ENCODE results near the gene UST. TPM values are rescaled to one million over a fixed set of nuclear protein-coding genes. Genes with fewer than 3 reads are reported as not detected.

Gene UST
- total and polyA plus RNA-seq, 2 of the 8 experiments (the other 6 are each of a cell fraction or from before 2014, with no cell fraction given): 13.5 to 34.5 TPM

- Histone ChIP-seq H4K20me1 (replicated peaks in 1 of 2; ENCODE audit: control insufficient read depth in 1 of 2, insufficient read depth in 2 of 2, low read length in 2 of 2) (no peaks in the 10 kb centered on the region), H3K23me2 (ENCODE audit: low read depth, low read length) (no peaks in the 10 kb centered on the region), H3K9me3 (ENCODE audit: insufficient read depth in 2 of 2, low read depth in 1 of 2, low read length in 1 of 2) (peaks cover 2 to 3% of the 10 kb centered on the region in 2 experiments; a peak in 3 of 4 replicates), H4K5ac (ENCODE audit: insufficient read length, low read depth, low read length) (no peak overlapping the region), H2AFZ (ENCODE audit: low read length) (no peak overlapping the region), H2BK20ac (ENCODE audit: low read length) (no peak overlapping the region), H2BK120ac (replicated peaks; ENCODE audit: low read depth, low read length) (no peak overlapping the region), H2BK12ac (ENCODE audit: low read depth, low read length) (no peak overlapping the region), H2AK5ac (ENCODE audit: low read depth, low read length) (no peak overlapping the region), H3K9ac (replicated peaks in 1 of 4; ENCODE audit: extremely low read depth in 1 of 4, low read depth in 3 of 4, low read length in 3 of 4) (no peak overlapping the region), H3K36me3 (ENCODE audit: control insufficient read depth in 2 of 4, insufficient read depth in 4 of 4, low read length in 3 of 4) (peaks cover 0 to 21% (median 9%) of the 10 kb centered on the region in 4 experiments; a peak in 4 of 8 replicates), H2BK5ac (ENCODE audit: low read depth, low read length) (no peak overlapping the region), H3K23ac (ENCODE audit: insufficient read length) (no peak overlapping the region), H3K4me3 (ENCODE audit: extremely low read depth in 1 of 4, insufficient read depth in 2 of 4, low read depth in 3 of 4, low read length in 4 of 4) (no peak overlapping the region; a peak in 1 of 8 replicates), H3K18ac (ENCODE audit: extremely low read depth, low read length) (no peak overlapping the region), H4K8ac (ENCODE audit: extremely low read depth, insufficient read depth, low read length) (no peak overlapping the region), H3K79me1 (ENCODE audit: low read depth, low read length) (no peaks in the 10 kb centered on the region), H4K91ac (replicated peaks; ENCODE audit: insufficient read length, low read length) (no peak overlapping the region), H2BK15ac (ENCODE audit: low read length) (no peak overlapping the region), H3K4ac (replicated peaks; ENCODE audit: insufficient read length, low read depth, low read length) (no peak overlapping the region), H3K4me1 (replicated peaks in 1 of 4; ENCODE audit: control insufficient read depth in 3 of 4, insufficient read depth in 4 of 4, low read length in 3 of 4) (peaks cover 0 to 13% (median 12%) of the 10 kb centered on the region in 4 experiments; a peak in 4 of 7 replicates), H3K79me2 (ENCODE audit: control insufficient read depth in 1 of 2, insufficient read depth in 2 of 2, low read length in 2 of 2) (no peaks in the 10 kb centered on the region), H3K14ac (ENCODE audit: insufficient read length) (no peak overlapping the region), H3K27me3 (replicated peaks in 1 of 4; ENCODE audit: control insufficient read depth in 3 of 4, extremely low read depth in 1 of 4, insufficient read depth in 3 of 4, low read length in 3 of 4) (no peaks in the 10 kb centered on the region), H3K27ac (ENCODE audit: low read depth, low read length) (no peak overlapping the region; the same call in 1 of the 2 replicates), H3K56ac (replicated peaks; ENCODE audit: insufficient read length, low read depth, low read length) (no peak overlapping the region), H3K4me2 (ENCODE audit: insufficient read depth in 1 of 2, low read depth in 2 of 2, low read length in 2 of 2) (peak overlapping the region in 1 of 2 experiments; percentile 24; a peak in 2 of 4 replicates)
- 29% methylated on average over 1 of the region's 1 CpG; no CpG with 5 or more reads in 1 of the 2 experiments for WGBS, 2 experiments (ENCODE audit: extremely low coverage in 1 of 2, insufficient coverage in 1 of 2, insufficient read length in 1 of 2, insufficient replicate concordance in 2 of 2, low coverage in 1 of 2, low lambda C conversion rate in 2 of 2, missing lambda C conversion rate in 1 of 2)
- FAIRE-seq: no peak
- no peak for DNase-seq (ENCODE audit: low read depth in 1 of 2, low spot score in 2 of 2)
- CTCF ChIA-PET (ENCODE audit: partially characterized antibody): interaction anchor here (1.0 kb wide), 2 partner anchors 34 to 37 kb away, joined by 4 to 8 read pairs; no protein-coding TSS in a partner anchor
- POLR2A ChIA-PET (ENCODE audit: partially characterized antibody): no interaction called here
- no peak for TF ChIP-seq CREB1 (IDR thresholded peaks at IDR 0.05)
- no peak for TF ChIP-seq SIX5 (IDR thresholded peaks at IDR 0.05; ENCODE audit: low read depth, low read length)
- no peak for TF ChIP-seq ZNF274 (IDR thresholded peaks at IDR 0.05; ENCODE audit: borderline replicate concordance, extremely low read depth, low read length)
- TF ChIP-seq E2F6 (IDR thresholded peaks at IDR 0.05): no peak
- TF ChIP-seq POLR2A (IDR thresholded peaks at IDR 0.05; ENCODE audit: control extremely low read depth in 1 of 2, low read depth in 2 of 2, low read length in 2 of 2): no peak
- no peak for TF ChIP-seq FOSL1 (IDR thresholded peaks at IDR 0.05; ENCODE audit: insufficient read depth, low read depth, low read length)
- TF ChIP-seq CTBP2 (IDR thresholded peaks at IDR 0.05; ENCODE audit: borderline replicate concordance, insufficient read depth, insufficient read length, low read length): no peak
- no peak for TF ChIP-seq SIRT6 (IDR thresholded peaks at IDR 0.05; ENCODE audit: low read length)
- TF ChIP-seq POLR2AphosphoS5 (IDR thresholded peaks at IDR 0.05; ENCODE audit: low read depth, low read length): no peak
Measured at GRCh38 chr6:148989585-148989984, 242.8 kb downstream of the UST start.

Measured in H1 (cell line).